BE2C (cell line): ENCODE measurements around the gene MYH9.

Experiments
- DNase-seq: peaks from one replicate; pipeline ENCODE4 v3.0.0-alpha.2; 2020
- H3K27me3 ChIP-seq: fragments of 250-450 bp; sonication (Bioruptor Pico); 2 replicates; pipeline ENCODE4 v1.5.1; 2020; ENCODE audit warnings: mild to moderate bottlenecking
- H3K36me3 ChIP-seq: fragments of 250-450 bp; sonication (Bioruptor Pico); 2 replicates; pipeline ENCODE4 v1.5.1; 2020; ENCODE audit warnings: mild to moderate bottlenecking
- H3K4me1 ChIP-seq: fragments of 250-450 bp; sonication (Bioruptor Pico); 2 replicates; pipeline ENCODE4 v1.5.1; 2020
- H3K4me3 ChIP-seq: 2 replicates; pipeline ENCODE4 v1.5.1; 2011; ENCODE audit warnings: low read depth, low read length
- H3K9me3 ChIP-seq: fragments of 250-450 bp; sonication (Bioruptor Pico); 2 replicates; pipeline ENCODE4 v1.5.1; 2020
- TF ChIP-seq, protein P1 (sequence below): IDR thresholded peaks from 2 replicates; pipeline ENCODE4 v1.5.1; 2012; ENCODE audit warnings: mild to moderate bottlenecking, low read depth, low read length

The MYH9 gene

GRCh38 chr22:36331912-36332622, 55.7 kb downstream of the MYH9 start:
- TF ChIP-seq, protein P1, sequence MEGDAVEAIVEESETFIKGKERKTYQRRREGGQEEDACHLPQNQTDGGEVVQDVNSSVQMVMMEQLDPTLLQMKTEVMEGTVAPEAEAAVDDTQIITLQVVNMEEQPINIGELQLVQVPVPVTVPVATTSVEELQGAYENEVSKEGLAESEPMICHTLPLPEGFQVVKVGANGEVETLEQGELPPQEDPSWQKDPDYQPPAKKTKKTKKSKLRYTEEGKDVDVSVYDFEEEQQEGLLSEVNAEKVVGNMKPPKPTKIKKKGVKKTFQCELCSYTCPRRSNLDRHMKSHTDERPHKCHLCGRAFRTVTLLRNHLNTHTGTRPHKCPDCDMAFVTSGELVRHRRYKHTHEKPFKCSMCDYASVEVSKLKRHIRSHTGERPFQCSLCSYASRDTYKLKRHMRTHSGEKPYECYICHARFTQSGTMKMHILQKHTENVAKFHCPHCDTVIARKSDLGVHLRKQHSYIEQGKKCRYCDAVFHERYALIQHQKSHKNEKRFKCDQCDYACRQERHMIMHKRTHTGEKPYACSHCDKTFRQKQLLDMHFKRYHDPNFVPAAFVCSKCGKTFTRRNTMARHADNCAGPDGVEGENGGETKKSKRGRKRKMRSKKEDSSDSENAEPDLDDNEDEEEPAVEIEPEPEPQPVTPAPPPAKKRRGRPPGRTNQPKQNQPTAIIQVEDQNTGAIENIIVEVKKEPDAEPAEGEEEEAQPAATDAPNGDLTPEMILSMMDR: no peak
- peak; percentile 83 for DNase-seq
- Histone ChIP-seq H3K9me3 (no peaks in the 10 kb centered on the region), H3K36me3 (peaks cover 44% of the 10 kb centered on the region), H3K4me1 (peaks cover 67% of the 10 kb centered on the region), H3K27me3 (no peaks in the 10 kb centered on the region), H3K4me3 (no peak overlapping the region)

GRCh38 chr22:36331306-36331911, 56.4 kb downstream of the MYH9 start:
- Histone ChIP-seq H3K27me3 (no peaks in the 10 kb centered on the region), H3K36me3 (peaks cover 42% of the 10 kb centered on the region), H3K9me3 (no peaks in the 10 kb centered on the region), H3K4me3 (no peak overlapping the region), H3K4me1 (peaks cover 67% of the 10 kb centered on the region)
- DNase-seq: peak; percentile 80
- TF ChIP-seq, protein P1: no peak

DNA sequence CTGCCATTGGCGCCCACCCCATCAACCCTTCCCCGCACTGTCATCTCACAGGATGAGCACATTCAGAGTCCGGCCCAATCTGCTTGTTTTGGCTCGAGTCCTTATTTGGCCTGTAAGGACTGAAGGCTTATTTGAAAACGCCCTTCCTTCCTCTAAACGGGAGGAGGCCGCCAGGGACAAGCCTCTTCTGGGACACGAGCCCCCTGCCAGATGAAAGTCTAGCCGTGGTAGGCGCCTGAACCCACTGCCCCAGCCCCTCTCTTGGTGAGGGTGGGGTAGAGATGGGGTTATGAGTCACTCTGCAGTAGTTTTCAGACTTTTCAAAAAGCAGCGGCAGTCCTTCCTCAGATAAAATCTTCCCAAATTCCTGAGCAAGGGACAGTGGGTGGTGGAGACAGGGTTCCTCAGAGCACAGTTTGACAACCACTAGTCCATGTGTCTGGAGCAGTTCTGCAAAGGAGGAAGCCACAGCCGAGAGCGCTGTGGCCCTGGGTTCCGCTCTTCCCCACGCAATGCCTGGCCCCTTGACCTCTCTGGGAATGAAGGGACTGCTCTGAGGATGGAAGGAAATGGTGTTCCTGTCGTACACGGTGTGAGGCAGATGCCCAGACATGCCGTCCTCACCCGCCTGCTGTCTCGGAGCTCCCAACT, 57.0 kb downstream of the MYH9 start:
- H3K4me3 ChIP-seq: no peak overlapping the region
- TF ChIP-seq, protein P1: no peak
- no peak for DNase-seq

GRCh38 chr22:36330127-36330526, 57.6 kb downstream of the MYH9 start:
- no peaks in the 10 kb centered on the region for H3K27me3 ChIP-seq
- TF ChIP-seq, protein P1: no peak
- H3K4me3 ChIP-seq: no peak overlapping the region
- no peaks in the 10 kb centered on the region for H3K9me3 ChIP-seq
- peaks cover 59% of the 10 kb centered on the region for H3K4me1 ChIP-seq
- H3K36me3 ChIP-seq: peaks cover 42% of the 10 kb centered on the region
- no peak for DNase-seq

More for the DNA sequence above, 57.0 kb downstream of the MYH9 start:
- no peaks in the 10 kb centered on the region for H3K27me3 ChIP-seq
- peaks cover 41% of the 10 kb centered on the region for H3K36me3 ChIP-seq
- peaks cover 64% of the 10 kb centered on the region for H3K4me1 ChIP-seq
- H3K9me3 ChIP-seq: no peaks in the 10 kb centered on the region

GRCh38 chr22:36329254-36330078, 58.3 kb downstream of the MYH9 start:
- no peak overlapping the region for H3K4me3 ChIP-seq
- H3K4me1 ChIP-seq: peaks cover 52% of the 10 kb centered on the region
- DNase-seq: peak; percentile 52
- TF ChIP-seq, protein P1: no peak
- no peaks in the 10 kb centered on the region for H3K9me3 ChIP-seq
- H3K27me3 ChIP-seq: no peaks in the 10 kb centered on the region
- peaks cover 40% of the 10 kb centered on the region for H3K36me3 ChIP-seq
